Lower lobe of right lung (tissue), 2 donors: ENCODE results near the gene SLC52A1. TPM values are rescaled to one million over a fixed set of nuclear protein-coding genes. Genes with fewer than 3 reads are reported as not detected.

Experiments
- ATAC-seq, 2 donors: fragments of 200-7000 bp; cut with Tn5 transposase; one replicate each; pipeline ENCODE4 v1.9.1; 2020 to 2022; ENCODE audit warnings: mild to moderate bottlenecking in 2 of 2, moderate library complexity in 2 of 2
- DNase-seq: peaks from one replicate; pipeline ENCODE4 v3.0.0-alpha.2; 2020
- H3K27ac ChIP-seq: fragments of 200-600 bp; one replicate; pipeline ENCODE4 v1.8.0; 2022
- H3K27me3 ChIP-seq: fragments of 200-600 bp; one replicate; pipeline ENCODE4 v1.8.0; 2022; ENCODE audit warnings: low read depth
- H3K36me3 ChIP-seq: fragments of 200-600 bp; one replicate; pipeline ENCODE4 v1.8.0; 2022; ENCODE audit warnings: mild to moderate bottlenecking
- H3K4me1 ChIP-seq: fragments of 200-600 bp; one replicate; pipeline ENCODE4 v1.8.0; 2022
- H3K4me3 ChIP-seq: fragments of 200-600 bp; one replicate; pipeline ENCODE4 v1.8.0; 2022; ENCODE audit warnings: mild to moderate bottlenecking
- H3K9me3 ChIP-seq: fragments of 200-600 bp; one replicate; pipeline ENCODE4 v1.8.0; 2022
- CTCF ChIP-seq: fragments of 200-600 bp; IDR thresholded peaks from one replicate; pipeline ENCODE4 v1.8.0; 2022; ENCODE audit warnings: antibody characterized with exemption, mild to moderate bottlenecking
- intact Hi-C: fragments of 100-400 bp; cut with DNase I; formaldehyde crosslinking; loops from one replicate; pipeline ENCODE4 v1.11.0; 2022
- total RNA-seq: library from RNA; stranded (reverse); fragmentation: NEBNext Ultra II Directional; extraction: Animal tissue kit (Norgen Biotek cat#: 25700); gene quantifications from one replicate; pipeline ENCODE4 v1.2.1, GENCODE V29; 2021
- donor health status: DM: no; HTN: yes; CAD: no; lungs with severe emphysema.

Gene SLC52A1
- total RNA-seq, 1 donor from 2014 or later: 0.86 TPM

- Histone ChIP-seq H3K4me1 (peaks cover 29% of the 10 kb centered on the region), H3K27me3 (no peaks in the 10 kb centered on the region), H3K9me3 (no peaks in the 10 kb centered on the region), H3K27ac (no peak overlapping the region), H3K36me3 (peaks cover 75% of the 10 kb centered on the region), H3K4me3 (no peak overlapping the region)
- ATAC-seq (no peak), DNase-seq (no peak)
- intact Hi-C loops: no loop called here
- no peak for TF ChIP-seq CTCF
These were observed 31.9 kb downstream of the SLC52A1 start for GRCh38 chr17:5003214-5003867.

- H3K36me3 ChIP-seq: peaks cover 64% of the 10 kb centered on the region
- H3K27ac ChIP-seq: no peak overlapping the region
- ATAC-seq (no peak), DNase-seq (no peak)
- H3K4me1 ChIP-seq: peaks cover 30% of the 10 kb centered on the region
- no peak overlapping the region for H3K4me3 ChIP-seq
- no peak for TF ChIP-seq CTCF
- H3K27me3 ChIP-seq: no peaks in the 10 kb centered on the region
- intact Hi-C loops: no loop called here
- H3K9me3 ChIP-seq: no peaks in the 10 kb centered on the region
These were observed 33.0 kb downstream of the SLC52A1 start for GRCh38 chr17:5002121-5002788.

- Histone ChIP-seq H3K27me3 (no peaks in the 10 kb centered on the region), H3K36me3 (peaks cover 44% of the 10 kb centered on the region), H3K27ac (peak overlapping the region; percentile 94), H3K9me3 (no peaks in the 10 kb centered on the region), H3K4me1 (peaks cover 38% of the 10 kb centered on the region), H3K4me3 (peak overlapping the region; percentile 99)
- intact Hi-C loops: no loop called here
- peak; percentile 75 for DNase-seq
- ATAC-seq: peak; percentile 0 to 2
- TF ChIP-seq CTCF: no peak
These were observed 35.0 kb downstream of the SLC52A1 start for GRCh38 chr17:5000237-5000639.

GRCh38 chr17:4999430-5000093 lies 35.7 kb downstream of the SLC52A1 start:
- ATAC-seq (no peak), DNase-seq (no peak)
- Histone ChIP-seq H3K27me3 (no peaks in the 10 kb centered on the region), H3K4me1 (peaks cover 38% of the 10 kb centered on the region), H3K9me3 (no peaks in the 10 kb centered on the region), H3K27ac (peak overlapping the region; percentile 94), H3K4me3 (peak overlapping the region; percentile 99), H3K36me3 (peaks cover 37% of the 10 kb centered on the region)
- intact Hi-C loops: no loop called here
- TF ChIP-seq CTCF: no peak

GRCh38 chr17:4998732-4999429 lies 36.3 kb downstream of the SLC52A1 start:
- no peaks in the 10 kb centered on the region for H3K27me3 ChIP-seq
- H3K9me3 ChIP-seq: no peaks in the 10 kb centered on the region
- H3K4me1 ChIP-seq: peaks cover 38% of the 10 kb centered on the region
- H3K27ac ChIP-seq: peak overlapping the region; percentile 94
- H3K4me3 ChIP-seq: peak overlapping the region; percentile 99
- peaks cover 30% of the 10 kb centered on the region for H3K36me3 ChIP-seq
- ATAC-seq (peak; percentile 18 to 29), DNase-seq (peak; percentile 60)
- intact Hi-C loops: no loop called here
- TF ChIP-seq CTCF: no peak
